GM12875 (cell line): ENCODE data around the gene ZNRF4.
"Not testable (repeated sequence)": the region's sequence is repeated elsewhere in the genome, so short reads cannot be mapped to it uniquely, and the experiment has no call there.

ENCODE experiments used
- H3K4me3 ChIP-seq: one replicate; pipeline ENCODE4 v1.5.1; 2011; ENCODE audit warnings: low read depth, low read length, control low read depth
- CTCF ChIP-seq: IDR thresholded peaks from 2 replicates; pipeline ENCODE4 v1.5.1; 2011; ENCODE audit warnings: low read depth, mild to moderate bottlenecking, control low read depth, inconsistent platforms, low read length, moderate library complexity, borderline replicate concordance; ENCODE audit not compliant: insufficient read depth

The ZNRF4 gene

GRCh38 chr19:5435642-5436017 is 19.6 kb upstream of the ZNRF4 start:
- H3K4me3 ChIP-seq: no peak overlapping the region
- TF ChIP-seq CTCF: no peak

DNA sequence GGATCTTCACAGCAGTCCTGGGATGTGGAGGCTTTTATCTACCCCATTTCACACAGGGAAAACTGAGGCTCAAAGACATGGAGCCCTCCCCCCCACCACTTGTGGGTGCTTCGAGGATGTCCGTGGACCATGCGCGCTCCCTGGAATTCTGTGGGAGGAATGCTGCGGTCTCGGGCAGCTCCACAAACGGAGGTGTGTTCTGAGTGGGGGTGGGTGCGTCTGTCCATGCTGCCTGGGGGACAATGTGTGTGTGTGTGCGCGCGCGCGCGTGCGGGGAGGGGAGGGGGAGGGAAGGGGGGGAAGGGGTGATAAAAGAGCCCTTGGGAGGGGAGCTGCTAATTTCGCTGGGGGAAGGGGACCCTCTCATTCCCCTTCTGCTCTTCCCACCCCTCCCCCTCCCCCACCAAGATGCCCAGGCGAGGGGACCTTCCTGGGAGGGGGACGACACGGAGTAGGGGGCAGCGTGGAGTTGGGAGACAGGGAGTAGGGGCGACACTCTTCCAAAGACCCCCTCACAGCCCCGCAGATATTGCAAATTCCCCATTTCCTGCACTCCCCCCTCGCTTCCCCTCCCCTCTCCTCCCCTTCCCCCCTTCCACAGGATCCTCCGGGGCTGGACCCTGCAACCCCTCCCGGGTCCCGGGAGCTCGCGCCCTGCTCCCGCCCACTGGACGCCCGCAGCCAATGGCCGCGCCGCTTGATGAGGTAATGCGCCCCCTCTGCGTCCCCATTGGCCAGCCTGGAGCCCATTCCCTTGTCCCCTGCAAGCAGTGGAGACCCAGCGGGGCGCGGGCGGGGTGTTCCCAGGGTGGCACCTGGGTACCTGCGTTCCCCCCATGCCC is 18.9 kb upstream of the ZNRF4 start:
- no peak for TF ChIP-seq CTCF
- H3K4me3 ChIP-seq: no peak overlapping the region

GRCh38 chr19:5436948-5437306 is 18.3 kb upstream of the ZNRF4 start:
- TF ChIP-seq CTCF: no peak
- H3K4me3 ChIP-seq: no peak overlapping the region

- not testable (repeated sequence) for H3K4me3 ChIP-seq
Observed at GRCh38 chr19:5438756-5439155, 16.5 kb upstream of the ZNRF4 start.

- TF ChIP-seq CTCF: no peak
- no peak overlapping the region for H3K4me3 ChIP-seq
Observed at GRCh38 chr19:5439452-5439851, 15.8 kb upstream of the ZNRF4 start.

DNA sequence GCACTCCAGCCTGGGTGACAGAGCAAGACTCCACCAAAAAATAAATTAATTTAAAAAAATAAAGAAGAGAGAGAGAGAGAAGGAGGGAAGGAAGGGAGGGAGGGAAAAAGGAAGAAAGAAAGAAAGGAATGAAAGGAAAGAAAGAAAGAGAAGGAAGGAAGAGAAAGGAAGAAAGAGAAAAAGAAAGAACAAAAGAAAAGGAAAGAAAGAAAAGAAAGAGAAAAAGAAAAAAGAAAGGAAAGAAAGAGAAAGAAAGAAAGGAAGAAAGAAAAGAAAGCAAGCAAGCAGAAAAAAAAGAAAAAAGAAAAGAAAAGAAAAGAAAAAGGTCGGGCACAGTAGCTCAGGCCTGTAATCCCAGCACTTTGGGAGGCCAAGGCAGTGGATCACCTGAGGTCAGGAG is 14.9 kb upstream of the ZNRF4 start:
- no peak for TF ChIP-seq CTCF
- no peak overlapping the region for H3K4me3 ChIP-seq

GRCh38 chr19:5443723-5444122 is 11.5 kb upstream of the ZNRF4 start:
- H3K4me3 ChIP-seq: no peak overlapping the region
- TF ChIP-seq CTCF: no peak
